GM19452 (cell line): ENCODE results near the gene ELAVL4.
A peak's percentile ranks its signal among the peaks of the same experiment; 100 is the strongest.

Experiments
- ATAC-seq: cut with Tn5 transposase; IDR thresholded peaks from one replicate; pipeline ENCODE4 v1.9.1; 2021; ENCODE audit not compliant: unreplicated experiment

ELAVL4 gene

GRCh38 chr1:50237056-50237455, 128.3 kb downstream of the ELAVL4 start:
- no peak for ATAC-seq

- no peak for ATAC-seq
Measured at GRCh38 chr1:50243939-50244338, 135.2 kb downstream of the ELAVL4 start.

- no peak for ATAC-seq
Measured at GRCh38 chr1:50246869-50247268, 138.1 kb downstream of the ELAVL4 start.

GRCh38 chr1:50251702-50252101, 143.0 kb downstream of the ELAVL4 start:
- peak; percentile 94 for ATAC-seq

GRCh38 chr1:50252196-50252595, 143.5 kb downstream of the ELAVL4 start:
- ATAC-seq, result no peak
